22Rv1 (cell line): ENCODE results near the gene KAZN.

Experiments
- H3K27ac ChIP-seq: fragments of 450-650 bp; 2 replicates; pipeline ENCODE4 v1.5.1; 2017
- CTCF ChIP-seq: fragments of 450-650 bp; IDR thresholded peaks from 2 replicates; pipeline ENCODE4 v1.5.1; 2017; ENCODE audit warnings: mild to moderate bottlenecking
- ZFX ChIP-seq: fragments of 450-650 bp; IDR thresholded peaks from 2 replicates; pipeline ENCODE4 v1.6.1; 2017; ENCODE audit warnings: antibody characterized with exemption, borderline replicate concordance

KAZN gene

GRCh38 chr1:14603645-14604044 lies 5.2 kb downstream of the KAZN start:
- no peak overlapping the region for H3K27ac ChIP-seq
- TF ChIP-seq CTCF (no peak), ZFX (no peak)

GRCh38 chr1:14604414-14604813 lies 5.9 kb downstream of the KAZN start:
- H3K27ac ChIP-seq, result no peak overlapping the region
- TF ChIP-seq CTCF, result no peak
- TF ChIP-seq ZFX, result no peak

- TF ChIP-seq ZFX, result no peak
- no peak for TF ChIP-seq CTCF
- no peak overlapping the region for H3K27ac ChIP-seq
Observed at GRCh38 chr1:14605945-14606344, 7.5 kb downstream of the KAZN start.

- TF ChIP-seq CTCF, result no peak
- TF ChIP-seq ZFX, result no peak
- no peak overlapping the region for H3K27ac ChIP-seq
Observed at GRCh38 chr1:14606632-14607031, 8.1 kb downstream of the KAZN start.

- TF ChIP-seq ZFX (no peak), CTCF (no peak)
- H3K27ac ChIP-seq, result no peak overlapping the region
Observed at GRCh38 chr1:14607295-14607694, 8.8 kb downstream of the KAZN start.

- H3K27ac ChIP-seq, result no peak overlapping the region
- TF ChIP-seq ZFX (no peak), CTCF (peak; percentile 14; the same call in 1 of the 2 replicates)
Observed at GRCh38 chr1:14608308-14608707, 9.8 kb downstream of the KAZN start.

- no peak overlapping the region for H3K27ac ChIP-seq
- TF ChIP-seq ZFX (no peak), CTCF (no peak)
Observed at GRCh38 chr1:14610761-14611160, 12.3 kb downstream of the KAZN start.
